K562 (cell line): ENCODE data around the gene RASSF3. TPM values are rescaled to one million over a fixed set of nuclear protein-coding genes. Genes with fewer than 3 reads are reported as not detected.
"Not testable (repeated sequence)": the region's sequence is repeated elsewhere in the genome, so short reads cannot be mapped to it uniquely, and the experiment has no call there.

ENCODE experiments used
- ATAC-seq: fragments of 200-7000 bp; cut with Tn5 transposase; 3 replicates; pipeline ENCODE4 v1.9.1; 2020; ENCODE audit warnings: moderate library complexity
- BruUV-seq: library from RNA; stranded (reverse); fragments of 400-500 nt; replicated peaks from 2 replicates; lab custom pipeline; 2021; lab: Mats Ljungman, UMichigan
- CTCF ChIA-PET: fragments of 300-600 bp; formaldehyde crosslinking; extraction: SDS; loops from one replicate; lab custom pipeline; 2021; ENCODE audit warnings: low intra/inter-chr PET ratio; lab: Yijun Ruan, JAX
- POLR2A ChIA-PET: fragments of 300-600, 350-650 bp; sonication (Branson Sonifier 250); formaldehyde crosslinking; extraction: SDS; loops from one replicate; lab custom pipeline; 2021; ENCODE audit warnings: antibody characterized with exemption, inconsistent platforms; lab: Yijun Ruan, JAX
- DNase-seq, 4 experiments: peaks; one replicate each; pipeline versions ENCODE4 v3.0.0 to v3.0.0-alpha.2; 2011 to 2018; ENCODE audit warnings: low spot score in 3 of 4, mixed read lengths in 3 of 4; ENCODE audit errors: extremely low read depth in 1 of 4
- FAIRE-seq: peaks from 2 replicates; lab custom pipeline; 2011; peaks lifted over from hg19 to GRCh38; lab: Jason Lieb, UNC
- H2AFZ ChIP-seq: 2 replicates; pipeline ENCODE4 v1.6.0; 2011; ENCODE audit warnings: low read depth, low read length, control low read depth, inconsistent platforms
- H3K27ac ChIP-seq: fragments of 200-600 bp; 3 replicates; pipeline ENCODE4 v1.8.0; 2011; ENCODE audit warnings: low read depth, mild to moderate bottlenecking, control low read depth, inconsistent platforms, low read length, moderate library complexity, mixed read lengths; ENCODE audit errors: extremely low read depth
- H3K27me3 ChIP-seq, 2 experiments: fragments of 300-600 bp in 1 of 2; 2 replicates in 1 of 2; 3 replicates in 1 of 2; pipeline versions ENCODE4 v1.6.0 to v1.8.0; 2011; ENCODE audit warnings: inconsistent platforms in 2 of 2, low read length in 2 of 2, mild to moderate bottlenecking in 1 of 2, mixed read lengths in 1 of 2, moderate library complexity in 1 of 2; ENCODE audit not compliant: control insufficient read depth in 2 of 2, insufficient read depth in 2 of 2
- H3K36me3 ChIP-seq: fragments of 300-600 bp; 3 replicates; pipeline ENCODE4 v1.8.0; 2011; ENCODE audit warnings: mild to moderate bottlenecking, low read length, inconsistent platforms; ENCODE audit not compliant: control insufficient read depth, insufficient read depth
- H3K4me1 ChIP-seq, 2 experiments: fragments of 200-600 bp in 1 of 2; replicated peaks in 1 of 2; 2 replicates in 1 of 2; 3 replicates in 1 of 2; pipeline versions ENCODE4 v1.5.1 to v1.8.0; 2011; ENCODE audit warnings: inconsistent platforms in 2 of 2, low read length in 2 of 2, mild to moderate bottlenecking in 1 of 2, mixed read lengths in 1 of 2, moderate library complexity in 1 of 2; ENCODE audit not compliant: control insufficient read depth in 2 of 2, insufficient read depth in 2 of 2
- H3K4me2 ChIP-seq: 2 replicates; pipeline ENCODE4 v1.6.1; 2011; ENCODE audit warnings: low read length, control low read depth, inconsistent platforms, mixed read lengths; ENCODE audit not compliant: insufficient read depth
- H3K4me3 ChIP-seq: fragments of 200-600 bp; sonication (generic), shearing (Covaris generic); 2 replicates; pipeline ENCODE4 v1.5.1; 2016; ENCODE audit warnings: control low read depth, inconsistent platforms
- H3K79me2 ChIP-seq: fragments of 200-600 bp; 3 replicates; pipeline ENCODE4 v1.8.0; 2011; ENCODE audit warnings: low read length, inconsistent platforms; ENCODE audit not compliant: control insufficient read depth, insufficient read depth
- H3K9ac ChIP-seq, 2 experiments: 2 replicates each; pipeline versions ENCODE4 v1.6.0 to v1.6.1; 2011; ENCODE audit warnings: low read depth in 2 of 2, low read length in 2 of 2, control low read depth in 1 of 2, inconsistent platforms in 1 of 2, mild to moderate bottlenecking in 1 of 2, mixed read lengths in 1 of 2; ENCODE audit not compliant: insufficient read depth in 1 of 2
- H3K9me1 ChIP-seq: one replicate; pipeline ENCODE4 v1.6.0; 2011; ENCODE audit warnings: inconsistent platforms, mild to moderate bottlenecking, low read length, moderate library complexity; ENCODE audit not compliant: control insufficient read depth, insufficient read depth
- H3K9me3 ChIP-seq: replicated peaks from 2 replicates; pipeline ENCODE4 v1.5.1; 2011; ENCODE audit warnings: low read depth, low read length, inconsistent platforms; ENCODE audit not compliant: control insufficient read depth, insufficient read depth
- H4K20me1 ChIP-seq: replicated peaks from 2 replicates; pipeline ENCODE4 v1.6.1; 2011; ENCODE audit warnings: low read length, inconsistent platforms, mixed read lengths; ENCODE audit not compliant: control insufficient read depth, insufficient read depth
- RBM25 ChIP-seq: fragments of 200-400 bp; formaldehyde crosslinking; IDR thresholded peaks from 2 replicates; pipeline ENCODE4 v1.6.1; 2018; ENCODE audit warnings: low read length, low read depth, moderate library complexity; ENCODE audit not compliant: severe bottlenecking
- ZNF121 ChIP-seq: sonication (generic); formaldehyde crosslinking; conservative IDR thresholded peaks from 2 replicates; pipeline ENCODE4 v1.8.0; 2022; ENCODE audit warnings: missing genetic modification reagents
- WGBS: fragments of 100-300 bp; shearing (Covaris generic); methylation state at CpG from one replicate; pipeline ENCODE4 v1.1.6; 2016; ENCODE audit warnings: low coverage, mixed read lengths; ENCODE audit not compliant: insufficient coverage; ENCODE audit errors: missing lambda C conversion rate; 5-methylcytosine and 5-hydroxymethylcytosine counted together
- in situ Hi-C: fragments of 300-500 bp; cut with MboI; formaldehyde crosslinking; loops from 4 replicates; pipeline ENCODE4 v1.15.0; 2018; ENCODE audit warnings: inconsistent platforms, mixed read lengths
- intact Hi-C: fragments of 100-400 bp; cut with micrococcal nuclease; formaldehyde crosslinking; loops from 2 replicates; pipeline ENCODE4 v1.14.2; 2022
- polyA plus RNA-seq, 8 experiments: library from polyadenylated mRNA; depleted of rRNA in 4 of 8; stranded (reverse) in 5 of 8; unstranded in 3 of 8; fragments of >200 nt; fragmentation: Nextera tagmentation in 2 of 8; fragmentation: Illumina TruSeq in 1 of 8; extraction: Ambion mirVana in 2 of 8; extraction: Trizol in 1 of 8; gene quantifications; 2 replicates each; pipeline versions ENCODE4 v1.2.1 to v1.2.3, GENCODE V29; 2011 to 2014; ENCODE audit warnings: inconsistent platforms in 1 of 8, missing spikeins in 1 of 8
- total RNA-seq, 7 experiments: library from RNA; depleted of rRNA in 6 of 7; stranded (reverse); fragments of >200 nt in 6 of 7; fragmentation: Illumina TruSeq in 2 of 7; extraction: Trizol in 2 of 7; gene quantifications; 2 replicates each; pipeline versions ENCODE4 v1.2.1 to v1.2.3, GENCODE V29; 2011 to 2021; ENCODE audit warnings: low replicate concordance in 1 of 7

Gene RASSF3
- total and polyA plus RNA-seq, 9 of the 15 experiments (the other 6 are each of a cell fraction or from before 2014, with no cell fraction given), result 3.7 to 39.2 (median 20.2) TPM

DNA sequence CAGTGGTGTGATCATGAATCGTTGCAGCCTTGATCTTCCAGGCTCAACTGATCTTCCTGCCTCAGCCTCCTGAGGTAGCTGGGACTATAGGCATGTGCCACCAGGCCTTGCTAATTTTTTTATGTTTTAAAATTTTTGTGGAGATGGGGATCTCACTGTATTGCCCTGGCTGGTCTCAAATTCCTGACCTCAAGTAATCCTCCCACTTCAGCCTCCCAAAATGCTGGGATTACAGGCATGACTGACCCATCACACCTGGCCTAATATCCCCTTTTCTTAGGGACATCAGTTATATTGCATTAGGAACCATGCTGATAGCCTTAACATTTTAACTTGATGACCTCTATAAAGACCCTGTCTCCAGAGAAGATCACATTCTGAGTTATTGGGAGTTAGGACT is 42.8 kb downstream of the RASSF3 start:
- in situ Hi-C loops, result no loop called here
- Histone ChIP-seq H3K79me2 (peaks cover 63% of the 10 kb centered on the region), H3K9ac (no peak overlapping the region), H2AFZ (no peak overlapping the region), H3K36me3 (peaks cover 6% of the 10 kb centered on the region; the same call in 1 of the 3 replicates)
- CTCF ChIA-PET, result no interaction called here
- TF ChIP-seq RBM25 (peak; percentile 6), ZNF121 (CRISPR knock-in tag) (no peak)
- TF ChIP-seq, all 486 proteins: peak for 1
- POLR2A ChIA-PET, result interaction anchor here (0.7 to 1.8 kb wide), 2 partner anchors 9 to 1635 kb away, joined by 3 to 8 read pairs; no protein-coding TSS in a partner anchor
- FAIRE-seq (no peak), DNase-seq (no peak), ATAC-seq (no peak)
- intact Hi-C loops, result no loop called here
- Histone ChIP-seq H3K9me3 (no peaks in the 10 kb centered on the region), H3K9me1 (peaks cover 3% of the 10 kb centered on the region), H3K4me1 (no peaks in the 10 kb centered on the region; a peak in 1 of 5 replicates), H4K20me1 (peaks cover 20% of the 10 kb centered on the region), H3K27ac (no peak overlapping the region), H3K4me3 (no peak overlapping the region), H3K4me2 (no peak overlapping the region), H3K27me3 (no peaks in the 10 kb centered on the region)
- 55% methylated on average over 1 of the region's 1 CpG for WGBS
- no TSS peak for BruUV-seq

- ATAC-seq, result not testable (repeated sequence)
These were observed 43.6 kb downstream of the RASSF3 start for GRCh38 chr12:64653907-64654306.

More at GRCh38 chr12:64653907-64654306, 43.6 kb downstream of the RASSF3 start:
- Histone ChIP-seq H4K20me1 (peaks cover 20% of the 10 kb centered on the region), H3K9ac (0 out of 4 replicates have a peak overlapping the region, but pooled peaks of 1 of the 2 experiments have one; percentile 29), H3K79me2 (peaks cover 61% of the 10 kb centered on the region)
- BruUV-seq, FAIRE-seq, H3K36me3 ChIP-seq, H3K27ac ChIP-seq, H3K9me1 ChIP-seq, H3K9me3 ChIP-seq, H3K4me3 ChIP-seq, DNase-seq, H3K4me1 ChIP-seq, CTCF ChIA-PET, H2AFZ ChIP-seq, H3K4me2 ChIP-seq, in situ Hi-C loops, intact Hi-C loops, H3K27me3 ChIP-seq: not testable (repeated sequence)
- POLR2A ChIA-PET, result interaction anchor here (1.3 to 1.8 kb wide), 2 partner anchors 10 kb away, joined by 4 to 8 read pairs; no protein-coding TSS in a partner anchor
- 64% methylated on average over 1 of the region's 2 CpGs for WGBS
